ENCODE results near the gene DSC2.

The DSC2 gene

GRCh38 chr18:31058897-31059296 lies 43.3 kb downstream of the DSC2 start:
- H3K27me3 ChIP-seq (ENCODE audit: control insufficient read depth, insufficient read depth, low read length), result no peaks in the 10 kb centered on the region
- H3K4me1 ChIP-seq, result no peaks in the 10 kb centered on the region
- H3K9ac ChIP-seq, result no peak overlapping the region
- no peak overlapping the region for H3K27ac ChIP-seq
- no peak for TF ChIP-seq CTCF (IDR thresholded peaks at IDR 0.05)
- H3K36me3 ChIP-seq (ENCODE audit: control insufficient read depth, insufficient read depth, low read length), result no peaks in the 10 kb centered on the region
- H3K79me2 ChIP-seq, result no peaks in the 10 kb centered on the region
- H3K4me2 ChIP-seq (ENCODE audit: low read length), result no peak overlapping the region
- no peaks in the 10 kb centered on the region for H3K9me3 ChIP-seq (ENCODE audit: control insufficient read depth, low read length)
- no peak overlapping the region for H2AFZ ChIP-seq
- no peak overlapping the region for H3K4me3 ChIP-seq (ENCODE audit: low read depth, low read length)

GRCh38 chr18:31057917-31058316 lies 44.3 kb downstream of the DSC2 start:
- Histone ChIP-seq H3K4me3 (ENCODE audit: low read depth, low read length) (no peak overlapping the region), H3K4me1 (no peaks in the 10 kb centered on the region), H3K9ac (no peak overlapping the region), H3K9me3 (ENCODE audit: control insufficient read depth, low read length) (no peaks in the 10 kb centered on the region), H3K27ac (no peak overlapping the region), H3K27me3 (ENCODE audit: control insufficient read depth, insufficient read depth, low read length) (no peaks in the 10 kb centered on the region), H3K36me3 (ENCODE audit: control insufficient read depth, insufficient read depth, low read length) (no peaks in the 10 kb centered on the region), H2AFZ (no peak overlapping the region), H3K79me2 (no peaks in the 10 kb centered on the region), H3K4me2 (ENCODE audit: low read length) (no peak overlapping the region)
- no peak for TF ChIP-seq CTCF (IDR thresholded peaks at IDR 0.05)

- no peak overlapping the region for H3K27ac ChIP-seq
- TF ChIP-seq CTCF (IDR thresholded peaks at IDR 0.05), result no peak
- no peak overlapping the region for H3K4me3 ChIP-seq (ENCODE audit: low read depth, low read length)
- H3K27me3 ChIP-seq (ENCODE audit: control insufficient read depth, insufficient read depth, low read length), result no peaks in the 10 kb centered on the region
- no peak overlapping the region for H3K4me2 ChIP-seq (ENCODE audit: low read length)
- H3K9ac ChIP-seq, result no peak overlapping the region
- H3K79me2 ChIP-seq, result no peaks in the 10 kb centered on the region
- no peak overlapping the region for H2AFZ ChIP-seq
- no peaks in the 10 kb centered on the region for H3K9me3 ChIP-seq (ENCODE audit: control insufficient read depth, low read length)
- no peaks in the 10 kb centered on the region for H3K36me3 ChIP-seq (ENCODE audit: control insufficient read depth, insufficient read depth, low read length)
- H3K4me1 ChIP-seq, result no peaks in the 10 kb centered on the region
Observed at GRCh38 chr18:31057051-31057450, 45.2 kb downstream of the DSC2 start.

GRCh38 chr18:31056296-31056695 lies 45.9 kb downstream of the DSC2 start:
- Histone ChIP-seq H3K36me3 (ENCODE audit: control insufficient read depth, insufficient read depth, low read length) (no peaks in the 10 kb centered on the region), H3K9me3 (ENCODE audit: control insufficient read depth, low read length) (no peaks in the 10 kb centered on the region), H3K4me3 (ENCODE audit: low read depth, low read length) (no peak overlapping the region), H3K4me1 (no peaks in the 10 kb centered on the region), H2AFZ (no peak overlapping the region), H3K9ac (no peak overlapping the region), H3K4me2 (ENCODE audit: low read length) (no peak overlapping the region), H3K27ac (no peak overlapping the region), H3K79me2 (no peaks in the 10 kb centered on the region), H3K27me3 (ENCODE audit: control insufficient read depth, insufficient read depth, low read length) (no peaks in the 10 kb centered on the region)
- no peak for TF ChIP-seq CTCF (IDR thresholded peaks at IDR 0.05)

GRCh38 chr18:31050635-31051034 lies 51.6 kb downstream of the DSC2 start:
- Histone ChIP-seq H2AFZ (no peak overlapping the region), H3K4me2 (ENCODE audit: low read length) (no peak overlapping the region), H3K79me2 (no peaks in the 10 kb centered on the region), H3K27me3 (ENCODE audit: control insufficient read depth, insufficient read depth, low read length) (no peaks in the 10 kb centered on the region), H3K4me3 (ENCODE audit: low read depth, low read length) (no peak overlapping the region), H3K4me1 (no peaks in the 10 kb centered on the region), H3K9me3 (ENCODE audit: control insufficient read depth, low read length) (no peaks in the 10 kb centered on the region), H3K27ac (no peak overlapping the region), H3K36me3 (ENCODE audit: control insufficient read depth, insufficient read depth, low read length) (no peaks in the 10 kb centered on the region), H3K9ac (no peak overlapping the region)
- no peak for TF ChIP-seq CTCF (IDR thresholded peaks at IDR 0.05)
